Neural cell (in vitro differentiated cells): ENCODE data around the gene FN1. TPM values are rescaled to one million over a fixed set of nuclear protein-coding genes. Genes with fewer than 3 reads are reported as not detected.

Experiments
- H2AFZ ChIP-seq: fragments of 200-600, 300-800 bp; sonication (generic), shearing (Covaris generic); 2 replicates; pipeline ENCODE4 v1.6.0; 2014; ENCODE audit warnings: low read depth, mild to moderate bottlenecking, antibody characterized with exemption, low read length, moderate library complexity
- H3F3A ChIP-seq: fragments of 200-600 bp; shearing (Covaris generic); 2 replicates; pipeline ENCODE4 v1.6.1; 2016; ENCODE audit warnings: mild to moderate bottlenecking, moderate library complexity, mixed read lengths, antibody characterized with exemption, low read length; ENCODE audit not compliant: insufficient read depth, poor library complexity, severe bottlenecking
- H3K27ac ChIP-seq: fragments of 200-600, 300-800 bp; sonication (generic), shearing (Covaris generic); 2 replicates; pipeline ENCODE4 v1.5.1; 2014; ENCODE audit warnings: mild to moderate bottlenecking, low read length, moderate library complexity
- H3K27me3 ChIP-seq: fragments of 300-800, 200-600 bp; sonication (generic), shearing (Covaris generic); 2 replicates; pipeline ENCODE4 v1.6.0; 2014; ENCODE audit warnings: mild to moderate bottlenecking, low read depth, low read length, moderate library complexity; ENCODE audit not compliant: insufficient read depth
- H3K36me3 ChIP-seq: fragments of 300-800, 200-600 bp; sonication (generic), shearing (Covaris generic); 2 replicates; pipeline ENCODE4 v1.5.1; 2014; ENCODE audit warnings: mild to moderate bottlenecking, antibody characterized with exemption, low read length, moderate library complexity; ENCODE audit not compliant: insufficient read depth
- H3K4me2 ChIP-seq: fragments of 300-800, 200-600 bp; sonication (generic), shearing (Covaris generic); 2 replicates; pipeline ENCODE4 v1.6.0; 2014; ENCODE audit warnings: mild to moderate bottlenecking, low read length
- H3K4me3 ChIP-seq: fragments of 300-800, 200-600 bp; sonication (generic), shearing (Covaris generic); 2 replicates; pipeline ENCODE4 v1.5.1; 2014; ENCODE audit warnings: mild to moderate bottlenecking, low read length, moderate library complexity
- H3K79me2 ChIP-seq: fragments of 200-600 bp; shearing (Covaris generic); replicated peaks from 2 replicates; pipeline ENCODE4 v1.6.0; 2014; ENCODE audit warnings: mild to moderate bottlenecking, low read length, moderate library complexity; ENCODE audit not compliant: insufficient read depth
- H3K9ac ChIP-seq: fragments of 300-800, 200-600 bp; sonication (generic), shearing (Covaris generic); 2 replicates; pipeline ENCODE4 v1.6.1; 2016; ENCODE audit warnings: mild to moderate bottlenecking, low read length, mixed read lengths
- H3K9me2 ChIP-seq: fragments of 200-600 bp; shearing (Covaris generic); 2 replicates; pipeline ENCODE4 v1.6.1; 2016; ENCODE audit warnings: mild to moderate bottlenecking, low read length, mixed read lengths; ENCODE audit not compliant: insufficient read depth
- H3K9me3 ChIP-seq: fragments of 200-600, 300-800 bp; sonication (generic), shearing (Covaris generic); 2 replicates; pipeline ENCODE4 v1.6.1; 2016; ENCODE audit warnings: mild to moderate bottlenecking, mixed run types, low read length, moderate library complexity, mixed read lengths
- H4K20me1 ChIP-seq: fragments of 200-600 bp; shearing (Covaris generic); 2 replicates; pipeline ENCODE4 v1.6.1; 2016; ENCODE audit warnings: mild to moderate bottlenecking, mixed run types; ENCODE audit not compliant: insufficient read depth
- EP300 ChIP-seq: fragments of 450-650 bp; conservative IDR thresholded peaks from 2 replicates; pipeline ENCODE4 v1.6.1; 2014; ENCODE audit warnings: antibody characterized with exemption, mild to moderate bottlenecking, moderate library complexity; ENCODE audit not compliant: poor library complexity, severe bottlenecking
- EZH2 ChIP-seq: fragments of 200-600, 300-800 bp; shearing (Covaris generic), sonication (generic); IDR thresholded peaks from 2 replicates; pipeline ENCODE4 v1.6.1; 2014; ENCODE audit warnings: antibody characterized with exemption, low read length, borderline replicate concordance, mild to moderate bottlenecking; ENCODE audit not compliant: insufficient read depth, poor library complexity, severe bottlenecking
- MXI1 ChIP-seq: fragments of 450-650 bp; conservative IDR thresholded peaks from 2 replicates; pipeline ENCODE4 v1.6.1; 2014; ENCODE audit warnings: antibody characterized with exemption, mild to moderate bottlenecking; ENCODE audit not compliant: poor library complexity, severe bottlenecking
- POLR2AphosphoS5 ChIP-seq: IDR thresholded peaks from 2 replicates; pipeline ENCODE4 v1.6.1; 2012
- RAD21 ChIP-seq: fragments of 450-650 bp; conservative IDR thresholded peaks from 2 replicates; pipeline ENCODE4 v1.6.1; 2014; ENCODE audit warnings: antibody characterized with exemption, mild to moderate bottlenecking, moderate library complexity
- SMC3 ChIP-seq: fragments of 450-650 bp; conservative IDR thresholded peaks from 2 replicates; pipeline ENCODE4 v1.6.1; 2014; ENCODE audit warnings: antibody characterized with exemption, mild to moderate bottlenecking, moderate library complexity; ENCODE audit not compliant: poor library complexity
- TAF1 ChIP-seq: IDR thresholded peaks from 2 replicates; pipeline ENCODE4 v1.6.1; 2012; ENCODE audit warnings: low read depth
- polyA plus RNA-seq: library from polyadenylated mRNA; depleted of rRNA; stranded (reverse); fragments of >200 nt; gene quantifications from 2 replicates; pipeline ENCODE4 v1.2.3, GENCODE V29; 2014
- TF ChIP-seq, protein P1 (sequence below): fragments of 450-650 bp; IDR thresholded peaks from 2 replicates; pipeline ENCODE4 v1.5.1; 2014; ENCODE audit warnings: antibody characterized with exemption, mild to moderate bottlenecking, moderate library complexity; ENCODE audit not compliant: poor library complexity, severe bottlenecking
- TF ChIP-seq, protein P2 (sequence below): IDR thresholded peaks from 2 replicates; pipeline ENCODE4 v1.6.1; 2012; ENCODE audit warnings: borderline replicate concordance

FN1 gene
- polyA plus RNA-seq, 1 donor from 2014 or later = 0.93 TPM

DNA sequence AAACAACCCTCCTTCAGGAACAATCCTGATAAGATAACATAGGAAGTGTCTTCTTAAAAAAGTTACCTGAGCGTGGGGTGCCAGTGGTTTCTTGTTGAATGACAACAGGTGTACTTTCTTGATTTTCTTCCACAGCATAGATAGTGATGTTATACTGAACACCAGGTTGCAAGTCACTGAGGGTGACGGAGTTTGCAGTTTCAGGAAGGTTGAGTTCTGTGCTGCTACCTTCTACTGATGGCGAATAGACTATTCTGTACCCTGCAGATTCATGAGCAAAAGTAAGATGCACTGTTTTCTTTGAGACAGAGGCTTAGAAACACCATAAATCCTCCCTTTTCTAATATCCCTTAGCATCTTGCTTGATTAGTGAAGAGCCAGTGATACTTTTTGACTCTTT is 28.8 kb downstream of the FN1 start:
- no peak overlapping the region for H3K4me2 ChIP-seq
- TF ChIP-seq TAF1 = no peak
- TF ChIP-seq EP300 = no peak
- TF ChIP-seq, protein P1, sequence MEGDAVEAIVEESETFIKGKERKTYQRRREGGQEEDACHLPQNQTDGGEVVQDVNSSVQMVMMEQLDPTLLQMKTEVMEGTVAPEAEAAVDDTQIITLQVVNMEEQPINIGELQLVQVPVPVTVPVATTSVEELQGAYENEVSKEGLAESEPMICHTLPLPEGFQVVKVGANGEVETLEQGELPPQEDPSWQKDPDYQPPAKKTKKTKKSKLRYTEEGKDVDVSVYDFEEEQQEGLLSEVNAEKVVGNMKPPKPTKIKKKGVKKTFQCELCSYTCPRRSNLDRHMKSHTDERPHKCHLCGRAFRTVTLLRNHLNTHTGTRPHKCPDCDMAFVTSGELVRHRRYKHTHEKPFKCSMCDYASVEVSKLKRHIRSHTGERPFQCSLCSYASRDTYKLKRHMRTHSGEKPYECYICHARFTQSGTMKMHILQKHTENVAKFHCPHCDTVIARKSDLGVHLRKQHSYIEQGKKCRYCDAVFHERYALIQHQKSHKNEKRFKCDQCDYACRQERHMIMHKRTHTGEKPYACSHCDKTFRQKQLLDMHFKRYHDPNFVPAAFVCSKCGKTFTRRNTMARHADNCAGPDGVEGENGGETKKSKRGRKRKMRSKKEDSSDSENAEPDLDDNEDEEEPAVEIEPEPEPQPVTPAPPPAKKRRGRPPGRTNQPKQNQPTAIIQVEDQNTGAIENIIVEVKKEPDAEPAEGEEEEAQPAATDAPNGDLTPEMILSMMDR = no peak

DNA sequence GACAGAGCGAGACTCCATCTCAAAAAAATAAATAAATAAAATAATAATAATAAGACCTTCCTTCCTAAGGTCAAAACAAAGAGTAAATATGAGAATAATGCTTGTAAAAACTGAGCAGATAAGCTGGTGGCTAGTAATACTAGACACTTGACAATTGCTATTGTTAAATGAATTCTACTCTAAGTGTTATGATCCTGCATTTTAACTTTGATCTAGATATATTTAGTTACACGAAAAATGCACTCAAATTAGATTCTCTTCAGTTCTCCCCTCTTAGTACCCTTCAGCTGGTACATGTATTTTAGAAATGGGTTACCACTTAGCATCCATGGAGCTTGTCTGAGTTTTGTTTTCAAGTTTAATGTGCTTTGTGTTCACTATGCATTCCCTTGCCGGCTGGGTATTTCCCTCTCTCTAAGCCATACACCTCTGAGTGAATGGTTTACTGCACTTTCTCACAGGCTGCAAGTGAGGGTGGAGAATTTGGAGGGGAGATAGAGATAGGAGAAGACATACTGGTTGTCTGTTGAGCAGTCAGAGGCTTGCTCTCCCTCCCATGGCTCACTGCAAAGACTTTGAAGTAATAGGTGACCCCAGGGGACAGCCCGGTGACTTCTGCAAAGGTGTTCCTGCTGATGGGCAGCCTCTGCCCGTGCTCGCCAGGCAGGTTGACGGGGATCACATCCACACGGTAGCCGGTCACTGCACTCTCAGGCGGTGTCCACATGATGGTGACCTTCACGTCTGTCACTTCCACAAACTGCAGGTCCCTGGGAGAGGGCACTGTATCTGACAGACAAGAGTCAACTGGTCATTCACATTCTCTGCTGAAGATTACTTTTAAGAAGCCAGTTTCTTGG is 29.9 kb downstream of the FN1 start:
- Histone ChIP-seq H4K20me1 (no peaks in the 10 kb centered on the region), H3K4me2 (no peak overlapping the region)
- TF ChIP-seq, protein P1 = no peak
- TF ChIP-seq RAD21 (no peak), SMC3 (no peak), MXI1 (no peak), EZH2 (no peak), POLR2AphosphoS5 (no peak), TAF1 (no peak), EP300 (no peak)
- TF ChIP-seq, protein P2, sequence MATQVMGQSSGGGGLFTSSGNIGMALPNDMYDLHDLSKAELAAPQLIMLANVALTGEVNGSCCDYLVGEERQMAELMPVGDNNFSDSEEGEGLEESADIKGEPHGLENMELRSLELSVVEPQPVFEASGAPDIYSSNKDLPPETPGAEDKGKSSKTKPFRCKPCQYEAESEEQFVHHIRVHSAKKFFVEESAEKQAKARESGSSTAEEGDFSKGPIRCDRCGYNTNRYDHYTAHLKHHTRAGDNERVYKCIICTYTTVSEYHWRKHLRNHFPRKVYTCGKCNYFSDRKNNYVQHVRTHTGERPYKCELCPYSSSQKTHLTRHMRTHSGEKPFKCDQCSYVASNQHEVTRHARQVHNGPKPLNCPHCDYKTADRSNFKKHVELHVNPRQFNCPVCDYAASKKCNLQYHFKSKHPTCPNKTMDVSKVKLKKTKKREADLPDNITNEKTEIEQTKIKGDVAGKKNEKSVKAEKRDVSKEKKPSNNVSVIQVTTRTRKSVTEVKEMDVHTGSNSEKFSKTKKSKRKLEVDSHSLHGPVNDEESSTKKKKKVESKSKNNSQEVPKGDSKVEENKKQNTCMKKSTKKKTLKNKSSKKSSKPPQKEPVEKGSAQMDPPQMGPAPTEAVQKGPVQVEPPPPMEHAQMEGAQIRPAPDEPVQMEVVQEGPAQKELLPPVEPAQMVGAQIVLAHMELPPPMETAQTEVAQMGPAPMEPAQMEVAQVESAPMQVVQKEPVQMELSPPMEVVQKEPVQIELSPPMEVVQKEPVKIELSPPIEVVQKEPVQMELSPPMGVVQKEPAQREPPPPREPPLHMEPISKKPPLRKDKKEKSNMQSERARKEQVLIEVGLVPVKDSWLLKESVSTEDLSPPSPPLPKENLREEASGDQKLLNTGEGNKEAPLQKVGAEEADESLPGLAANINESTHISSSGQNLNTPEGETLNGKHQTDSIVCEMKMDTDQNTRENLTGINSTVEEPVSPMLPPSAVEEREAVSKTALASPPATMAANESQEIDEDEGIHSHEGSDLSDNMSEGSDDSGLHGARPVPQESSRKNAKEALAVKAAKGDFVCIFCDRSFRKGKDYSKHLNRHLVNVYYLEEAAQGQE = no peak

More for the DNA sequence above, 28.8 kb downstream of the FN1 start:
- Histone ChIP-seq H3K9me2 (no peaks in the 10 kb centered on the region), H3K27me3 (no peaks in the 10 kb centered on the region), H2AFZ (no peak overlapping the region), H3F3A (no peaks in the 10 kb centered on the region), H3K9ac (no peak overlapping the region), H3K27ac (no peak overlapping the region), H3K79me2 (no peaks in the 10 kb centered on the region), H3K36me3 (no peaks in the 10 kb centered on the region), H3K4me3 (no peak overlapping the region), H3K9me3 (no peaks in the 10 kb centered on the region), H4K20me1 (no peaks in the 10 kb centered on the region)

More for the DNA sequence above, 29.9 kb downstream of the FN1 start:
- Histone ChIP-seq H3K9ac (no peak overlapping the region), H3K9me3 (no peaks in the 10 kb centered on the region), H3K79me2 (no peaks in the 10 kb centered on the region), H3K36me3 (no peaks in the 10 kb centered on the region), H3K27me3 (no peaks in the 10 kb centered on the region), H3K9me2 (no peaks in the 10 kb centered on the region), H3F3A (no peaks in the 10 kb centered on the region), H3K4me3 (no peak overlapping the region), H3K27ac (no peak overlapping the region), H2AFZ (no peak overlapping the region)
